HG02943 (cell line): ENCODE measurements around the gene UBE2E1.
"Not testable (repeated sequence)": the region's sequence is repeated elsewhere in the genome, so short reads cannot be mapped to it uniquely, and the experiment has no call there.

ENCODE experiments used
- ATAC-seq: cut with Tn5 transposase; IDR thresholded peaks from one replicate; pipeline ENCODE4 v1.9.1; 2021; ENCODE audit warnings: mild to moderate bottlenecking, low read depth, moderate library complexity; ENCODE audit not compliant: unreplicated experiment

The UBE2E1 gene

GRCh38 chr3:23874359-23875112, 68.8 kb downstream of the UBE2E1 start:
- no peak for ATAC-seq

- ATAC-seq: no peak
These were observed 69.5 kb downstream of the UBE2E1 start for GRCh38 chr3:23875113-23875725.

- ATAC-seq: no peak
These were observed 71.2 kb downstream of the UBE2E1 start for GRCh38 chr3:23876923-23877322.

DNA sequence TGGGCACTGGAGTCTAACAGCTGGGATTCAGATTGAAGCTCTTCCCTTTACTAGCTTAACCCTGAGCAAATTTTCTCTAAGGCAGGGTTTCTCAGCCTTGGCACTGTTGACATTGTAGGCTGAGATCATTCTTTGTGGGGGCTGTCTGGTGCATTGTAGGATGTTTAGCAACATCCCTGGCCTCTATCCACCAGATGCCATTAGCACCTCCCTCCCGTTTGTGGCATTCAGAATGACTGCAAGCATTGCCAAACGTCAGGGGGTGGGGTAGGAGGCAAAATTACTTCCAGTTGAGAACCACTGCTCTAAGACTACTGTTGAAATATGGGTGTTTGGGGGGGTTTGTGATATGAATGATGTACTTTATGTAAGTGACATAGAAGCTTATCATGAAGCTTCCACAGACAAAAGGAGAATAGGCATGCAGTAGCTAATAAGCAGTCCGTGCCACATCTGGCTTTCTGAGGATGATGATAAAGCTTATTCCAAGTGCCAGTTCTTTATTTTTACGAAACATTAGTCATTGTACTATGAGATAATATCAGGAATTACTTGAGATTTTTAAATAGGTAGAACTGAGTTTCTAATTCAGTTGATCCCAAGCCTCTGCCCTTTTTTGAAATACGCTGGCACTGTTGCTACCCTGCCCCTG, 71.7 kb downstream of the UBE2E1 start:
- no peak for ATAC-seq

DNA sequence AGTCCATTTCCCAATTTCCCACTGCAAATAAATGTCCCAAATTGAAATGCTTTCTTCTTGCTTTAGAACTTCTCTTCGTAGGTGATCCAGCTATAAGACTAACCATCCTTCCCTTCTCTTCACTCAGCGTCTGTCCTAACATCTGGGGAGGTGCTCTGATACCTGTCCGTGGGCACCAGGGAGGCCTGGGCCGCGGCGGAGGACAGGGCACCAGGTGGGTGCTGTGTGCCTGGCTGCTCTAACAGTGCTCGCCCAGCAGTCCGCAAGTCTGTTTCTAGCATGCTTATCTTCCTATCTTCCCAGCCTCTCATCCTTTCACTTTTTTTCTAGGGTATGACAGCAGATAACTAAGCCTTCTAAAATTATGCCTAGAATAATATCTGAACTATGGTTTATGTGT, 73.7 kb downstream of the UBE2E1 start:
- ATAC-seq: no peak

DNA sequence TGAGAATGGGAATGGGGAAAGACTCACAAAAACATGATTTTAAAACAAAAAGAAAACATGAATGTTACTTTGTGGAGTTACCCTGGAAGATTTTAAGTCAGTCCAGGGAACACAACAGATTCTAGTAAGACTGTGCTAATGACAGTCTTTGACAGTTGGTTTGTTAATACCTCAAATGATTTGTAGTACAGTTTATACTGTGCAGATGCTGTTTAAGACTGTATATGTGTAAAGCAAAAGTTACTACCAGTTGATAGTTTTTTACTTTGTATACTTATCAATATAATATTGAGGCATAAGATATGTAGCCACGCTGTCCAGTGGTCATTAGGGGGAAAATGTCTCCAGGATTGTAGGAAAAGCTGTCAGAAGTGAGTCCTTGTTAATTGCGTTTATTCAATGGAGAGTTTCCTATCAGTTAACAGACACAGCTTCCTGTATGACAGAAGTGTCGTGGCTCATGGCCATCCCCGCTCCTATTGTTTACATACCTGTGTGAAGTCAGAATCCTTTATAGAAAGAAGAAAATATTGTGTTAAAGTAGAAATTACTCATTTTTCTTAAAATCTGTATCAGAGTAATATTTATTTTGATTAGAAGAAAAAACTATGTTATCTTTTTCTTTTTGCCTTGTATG, 75.1 kb downstream of the UBE2E1 start:
- ATAC-seq: no peak

- not testable (repeated sequence) for ATAC-seq
These were observed 76.2 kb downstream of the UBE2E1 start for GRCh38 chr3:23881993-23882392.

DNA sequence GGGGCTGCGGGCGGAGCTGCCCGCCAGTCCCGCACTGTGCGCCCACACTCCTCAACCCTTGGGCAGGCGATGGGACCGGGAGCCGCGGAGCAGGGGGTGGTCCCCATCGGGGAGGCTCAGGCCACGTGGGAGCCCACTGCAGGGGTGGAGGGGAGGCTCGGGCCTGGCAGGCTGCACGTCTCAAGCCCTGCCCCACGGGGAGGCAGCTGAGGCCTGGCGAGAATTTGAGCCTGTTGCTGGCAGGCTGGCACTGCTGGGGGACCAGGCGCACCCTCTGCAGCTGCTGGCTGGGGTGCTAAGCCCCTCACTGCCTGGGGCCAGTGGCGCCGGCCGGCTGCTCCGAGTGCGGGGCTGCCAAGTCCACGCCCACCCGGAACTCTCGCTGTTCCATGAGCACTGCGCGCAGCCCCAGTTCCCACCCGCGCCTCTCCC, 76.7 kb downstream of the UBE2E1 start:
- no peak for ATAC-seq

DNA sequence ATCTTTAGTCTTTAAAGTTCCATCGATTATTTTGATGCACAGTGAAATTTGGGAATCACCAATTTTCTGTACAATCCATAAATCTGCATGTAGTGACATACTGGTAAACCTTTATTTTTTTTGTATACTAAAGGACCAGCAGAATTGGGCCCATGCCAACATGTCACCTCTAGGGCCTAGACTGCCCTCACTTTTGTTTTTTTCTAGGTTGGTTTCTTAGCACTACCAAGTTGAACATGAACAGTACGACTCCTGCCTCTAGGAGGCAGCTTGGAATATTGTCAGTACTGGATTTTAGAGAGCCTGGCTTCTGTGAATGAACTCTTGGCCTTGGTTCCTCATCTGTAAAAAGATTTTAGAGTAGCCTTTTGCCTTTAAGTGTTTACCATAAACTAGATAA, 78.7 kb downstream of the UBE2E1 start:
- no peak for ATAC-seq

GRCh38 chr3:23885210-23885609, 79.5 kb downstream of the UBE2E1 start:
- ATAC-seq: no peak

GRCh38 chr3:23886311-23886710, 80.6 kb downstream of the UBE2E1 start:
- ATAC-seq: no peak

DNA sequence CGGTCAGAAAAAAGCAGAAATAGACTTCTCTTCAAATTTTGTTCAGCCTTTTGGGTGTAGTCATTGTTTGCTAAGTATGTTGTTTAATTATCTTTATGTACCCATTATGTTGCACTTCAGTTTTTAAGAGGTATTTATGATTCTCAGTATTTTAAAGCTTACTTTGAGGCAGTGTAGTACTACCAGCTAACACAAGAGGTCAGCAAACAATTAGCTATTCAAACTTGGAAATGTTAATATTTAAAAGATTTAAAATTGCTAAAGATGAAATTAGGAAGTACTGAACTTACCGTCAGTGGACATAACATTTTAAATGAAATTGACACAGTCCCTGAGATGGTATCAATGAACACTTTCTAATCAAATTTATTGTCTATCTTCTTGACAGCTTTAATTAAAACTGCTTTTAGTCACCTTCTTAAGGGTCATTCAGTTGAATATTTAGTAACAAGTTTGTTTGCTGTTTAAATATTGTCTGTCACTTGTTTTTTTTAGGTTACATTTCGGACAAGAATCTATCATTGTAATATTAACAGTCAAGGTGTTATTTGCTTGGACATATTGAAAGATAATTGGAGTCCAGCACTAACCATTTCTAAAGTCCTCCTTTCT, 83.0 kb downstream of the UBE2E1 start:
- ATAC-seq: no peak

GRCh38 chr3:23889386-23889785, 83.6 kb downstream of the UBE2E1 start:
- ATAC-seq: no peak

DNA sequence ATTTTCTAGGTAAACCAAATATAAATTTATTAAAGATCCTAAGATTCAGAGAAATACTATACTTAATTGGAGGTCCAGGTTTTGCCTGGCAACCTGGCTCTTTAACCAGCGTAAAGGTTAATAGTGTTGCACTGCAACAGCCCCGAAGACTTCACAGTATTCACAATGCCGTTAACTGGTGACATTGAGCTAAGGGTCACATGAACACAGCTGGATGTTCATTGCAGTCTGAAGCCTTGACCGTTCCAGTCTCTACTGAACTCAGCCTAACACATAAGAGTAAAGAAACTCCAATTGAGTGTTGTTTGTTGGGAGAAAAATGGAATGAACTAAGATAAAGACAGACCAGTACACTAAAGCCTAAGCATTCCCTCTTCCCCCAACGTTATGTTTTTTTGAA, 84.2 kb downstream of the UBE2E1 start:
- no peak for ATAC-seq

DNA sequence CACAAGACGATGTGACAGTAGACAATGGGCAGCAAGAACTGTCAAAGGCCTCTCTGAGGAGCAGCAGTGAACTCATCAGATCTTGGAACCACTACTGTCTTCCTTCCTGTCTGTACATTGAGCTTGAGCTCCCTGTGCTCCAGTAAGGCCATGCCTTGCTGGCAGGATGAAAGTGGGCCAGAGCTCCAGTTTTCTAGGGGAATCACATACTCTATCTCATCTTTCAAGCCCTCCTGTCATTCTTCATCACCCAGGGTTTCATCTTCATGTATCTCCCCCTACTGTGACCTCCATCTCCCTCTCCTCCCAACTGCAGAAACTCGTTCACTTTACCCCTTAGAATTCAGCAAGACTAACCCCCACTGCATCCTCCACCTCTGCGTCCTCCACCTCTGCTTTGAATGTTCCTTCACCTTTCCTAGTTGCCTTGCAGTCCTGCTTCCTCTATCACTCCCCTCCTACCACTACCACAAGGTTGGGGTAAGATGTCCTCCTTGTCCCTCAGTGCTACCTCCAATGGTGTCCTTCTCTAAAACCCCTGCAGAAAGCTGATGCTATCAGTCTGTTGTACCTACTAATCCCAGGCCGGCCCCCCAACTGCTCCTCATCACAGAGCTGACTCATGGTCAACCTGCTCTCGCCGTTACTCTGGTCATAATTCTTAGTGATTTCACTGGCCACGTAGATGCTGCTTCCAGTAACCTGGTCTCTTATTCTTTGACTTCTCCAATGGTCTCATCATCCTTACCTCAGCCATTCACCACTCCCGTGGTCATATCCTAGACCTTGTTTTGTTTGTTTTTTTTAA, 88.7 kb downstream of the UBE2E1 start:
- ATAC-seq: no peak

- ATAC-seq: no peak
These were observed 89.4 kb downstream of the UBE2E1 start for GRCh38 chr3:23895181-23895580.

DNA sequence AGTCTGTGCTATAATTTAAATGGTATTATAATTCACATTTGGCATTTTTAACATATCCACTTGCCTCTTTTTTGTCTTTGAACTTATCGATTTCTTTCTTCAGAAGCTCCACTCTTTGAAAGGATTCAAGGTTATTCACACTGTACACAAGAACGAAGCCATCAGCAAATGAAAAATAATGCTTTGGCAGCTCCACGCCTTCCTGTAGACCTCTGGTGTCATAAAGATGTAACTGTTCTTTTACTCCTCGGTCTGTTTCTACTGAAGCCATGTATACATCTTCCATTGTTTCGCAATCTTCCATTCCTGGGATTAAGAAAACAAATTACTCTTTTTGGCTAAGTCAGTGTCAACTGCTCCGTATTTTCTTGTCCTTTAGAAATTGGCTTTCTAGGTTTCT, 95.0 kb downstream of the UBE2E1 start:
- ATAC-seq: no peak

- ATAC-seq: no peak
These were observed 98.8 kb downstream of the UBE2E1 start for GRCh38 chr3:23904545-23904944.

- ATAC-seq: no peak
These were observed 103.6 kb downstream of the UBE2E1 start for GRCh38 chr3:23909341-23909740.

- ATAC-seq: no peak
These were observed 105.6 kb downstream of the UBE2E1 start for GRCh38 chr3:23911397-23911796.
